BLaER1 (cell line): ENCODE measurements around the gene TAS1R2.
"Not testable (repeated sequence)": the region's sequence is repeated elsewhere in the genome, so short reads cannot be mapped to it uniquely, and the experiment has no call there.

ENCODE experiments used
- H3K27ac ChIP-seq: shearing (Covaris generic); formaldehyde crosslinking; 2 replicates; pipeline ENCODE4 v1.8.1; 2022
- H3K27me3 ChIP-seq: shearing (Covaris generic); formaldehyde crosslinking; 2 replicates; pipeline ENCODE4 v1.8.1; 2022
- H3K36me3 ChIP-seq: shearing (Covaris generic); formaldehyde crosslinking; 2 replicates; pipeline ENCODE4 v1.8.1; 2022
- H3K4me1 ChIP-seq: shearing (Covaris generic); formaldehyde crosslinking; 2 replicates; pipeline ENCODE4 v1.8.1; 2022
- H3K4me2 ChIP-seq: shearing (Covaris generic); formaldehyde crosslinking; 2 replicates; pipeline ENCODE4 v1.8.1; 2022
- H3K4me3 ChIP-seq: shearing (Covaris generic); formaldehyde crosslinking; 2 replicates; pipeline ENCODE4 v1.8.1; 2022
- H3K9ac ChIP-seq: shearing (Covaris generic); formaldehyde crosslinking; 2 replicates; pipeline ENCODE4 v1.8.1; 2022
- H3K9me3 ChIP-seq: shearing (Covaris generic); formaldehyde crosslinking; 2 replicates; pipeline ENCODE4 v1.8.1; 2022
- H4K20me1 ChIP-seq: shearing (Covaris generic); formaldehyde crosslinking; 2 replicates; pipeline ENCODE4 v1.8.1; 2022
- Cebpa-rat ChIP-seq: shearing (Covaris generic); IDR thresholded peaks from 2 replicates; pipeline ENCODE4 v1.8.1; 2022

Gene TAS1R2

DNA sequence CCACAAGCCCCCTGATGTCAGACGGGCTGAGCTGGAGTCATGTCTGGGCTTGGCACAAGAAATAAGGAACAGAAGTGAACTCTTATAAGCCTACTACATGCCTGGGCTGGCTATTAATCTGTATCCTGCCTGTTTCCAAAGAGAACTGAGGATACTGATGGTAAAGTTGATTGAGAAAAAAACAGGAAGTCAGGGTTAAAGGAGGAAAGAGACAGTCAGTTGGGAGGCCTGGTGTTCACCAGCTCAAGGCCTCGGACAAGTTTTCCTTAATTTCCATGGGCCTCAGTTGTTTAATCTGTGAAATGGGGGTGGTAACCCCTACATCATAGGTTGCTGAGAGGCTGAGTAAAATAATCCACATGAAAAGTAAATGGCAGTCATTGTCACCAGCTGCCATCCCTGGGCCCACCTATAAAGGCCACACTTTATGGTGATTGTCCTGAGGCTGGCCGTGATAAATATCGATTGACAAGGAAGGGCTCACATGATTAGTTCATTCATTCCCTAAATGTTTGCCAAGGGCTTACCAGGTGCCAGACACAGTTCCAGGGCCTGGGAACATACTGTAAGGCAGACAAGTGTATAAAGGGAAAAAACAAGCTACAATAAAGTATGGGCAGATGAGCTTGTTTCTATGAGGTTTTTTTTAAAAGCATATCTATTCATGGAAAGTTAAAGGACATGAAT lies 40.0 kb upstream of the TAS1R2 start:
- no peak overlapping the region for H3K27ac ChIP-seq
- H3K27me3 ChIP-seq: no peaks in the 10 kb centered on the region
- peak overlapping the region; percentile 43; the same call in 1 of the 2 replicates for H3K9ac ChIP-seq
- H3K4me3 ChIP-seq: no peak overlapping the region
- no peak for TF ChIP-seq Cebpa-rat
- peak overlapping the region; percentile 99 for H3K4me2 ChIP-seq
- peaks cover 54% of the 10 kb centered on the region for H3K4me1 ChIP-seq
- peaks cover 37% of the 10 kb centered on the region for H3K36me3 ChIP-seq
- peaks cover 21% of the 10 kb centered on the region; the same call in 1 of the 2 replicates for H4K20me1 ChIP-seq
- no peaks in the 10 kb centered on the region for H3K9me3 ChIP-seq

DNA sequence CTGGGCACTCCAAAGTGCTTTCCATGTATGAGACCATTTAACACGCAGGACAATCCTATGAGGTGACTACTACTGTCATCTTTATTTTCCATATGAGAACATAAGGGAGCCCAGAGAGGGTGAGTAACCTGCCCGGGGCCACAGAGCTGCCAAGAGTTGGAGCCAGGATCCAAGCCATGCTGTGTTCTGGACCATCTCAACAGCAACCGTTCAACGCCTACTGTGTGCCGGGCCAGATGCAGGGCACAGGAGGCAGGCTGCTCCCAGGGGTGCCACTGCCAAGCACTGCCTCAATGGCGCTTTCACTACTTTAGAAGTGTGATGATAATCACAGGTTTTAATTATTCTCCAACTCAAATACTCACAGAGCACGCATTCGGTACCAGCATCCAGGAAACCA lies 39.1 kb upstream of the TAS1R2 start:
- peaks cover 37% of the 10 kb centered on the region for H3K36me3 ChIP-seq
- no peak overlapping the region for H3K27ac ChIP-seq
- H3K27me3 ChIP-seq: no peaks in the 10 kb centered on the region
- peaks cover 21% of the 10 kb centered on the region; the same call in 1 of the 2 replicates for H4K20me1 ChIP-seq
- peaks cover 47% of the 10 kb centered on the region for H3K4me1 ChIP-seq
- no peaks in the 10 kb centered on the region for H3K9me3 ChIP-seq
- no peak overlapping the region for H3K4me3 ChIP-seq
- H3K9ac ChIP-seq: no peak overlapping the region
- peak overlapping the region; percentile 99 for H3K4me2 ChIP-seq
- TF ChIP-seq Cebpa-rat: no peak

DNA sequence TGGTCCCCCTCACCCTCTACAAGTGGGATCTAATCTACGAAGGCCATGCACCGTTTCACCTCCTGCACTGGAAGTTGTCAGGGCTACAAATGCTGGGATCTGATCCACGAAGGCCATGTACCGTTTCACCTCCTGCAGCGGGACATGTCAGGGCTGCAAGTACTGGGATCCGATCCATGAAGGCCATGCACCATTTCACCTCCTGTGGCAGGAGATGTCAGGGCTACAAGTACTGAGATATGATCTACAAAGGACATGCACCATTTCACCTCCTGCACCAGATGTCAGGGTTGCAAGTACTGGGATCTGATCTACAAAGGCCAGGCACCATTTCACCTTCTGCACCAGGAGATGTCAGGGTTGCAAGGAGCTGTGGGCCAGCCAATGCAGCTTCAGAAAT lies 35.9 kb upstream of the TAS1R2 start:
- TF ChIP-seq Cebpa-rat: no peak
- no peak overlapping the region for H3K27ac ChIP-seq
- peaks cover 48% of the 10 kb centered on the region for H3K4me1 ChIP-seq
- H3K9me3 ChIP-seq: no peaks in the 10 kb centered on the region
- H3K4me3 ChIP-seq: no peak overlapping the region
- H4K20me1 ChIP-seq: peaks cover 16% of the 10 kb centered on the region; the same call in 1 of the 2 replicates
- no peaks in the 10 kb centered on the region for H3K27me3 ChIP-seq
- H3K9ac ChIP-seq: no peak overlapping the region
- H3K4me2 ChIP-seq: no peak overlapping the region
- H3K36me3 ChIP-seq: peaks cover 37% of the 10 kb centered on the region

DNA sequence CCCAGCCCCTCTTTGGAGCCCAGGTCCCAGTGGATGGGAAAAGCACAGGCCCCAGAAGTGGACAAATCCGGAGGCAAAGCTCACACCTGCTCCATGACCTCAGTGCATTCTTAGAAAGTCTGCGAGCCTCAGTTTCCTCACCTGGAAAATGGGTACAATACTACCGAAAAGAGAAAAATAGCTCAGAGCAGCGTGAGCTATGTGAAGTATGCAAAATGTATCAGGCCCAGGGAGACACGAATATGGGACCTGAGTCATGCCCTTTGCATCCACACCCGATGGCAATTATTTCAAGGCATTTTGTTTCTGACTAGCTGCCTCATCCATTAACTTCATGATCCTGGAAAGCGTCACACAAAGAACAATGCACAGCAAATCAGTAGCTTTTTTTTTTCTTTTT lies 33.7 kb upstream of the TAS1R2 start:
- H3K4me2 ChIP-seq: no peak overlapping the region
- no peak for TF ChIP-seq Cebpa-rat
- H3K27me3 ChIP-seq: no peaks in the 10 kb centered on the region
- peaks cover 29% of the 10 kb centered on the region for H3K4me1 ChIP-seq
- no peak overlapping the region for H3K9ac ChIP-seq
- H3K9me3 ChIP-seq: no peaks in the 10 kb centered on the region
- no peak overlapping the region for H3K27ac ChIP-seq
- peaks cover 42% of the 10 kb centered on the region for H3K36me3 ChIP-seq
- no peak overlapping the region for H3K4me3 ChIP-seq
- H4K20me1 ChIP-seq: peaks cover 6% of the 10 kb centered on the region; the same call in 1 of the 2 replicates

DNA sequence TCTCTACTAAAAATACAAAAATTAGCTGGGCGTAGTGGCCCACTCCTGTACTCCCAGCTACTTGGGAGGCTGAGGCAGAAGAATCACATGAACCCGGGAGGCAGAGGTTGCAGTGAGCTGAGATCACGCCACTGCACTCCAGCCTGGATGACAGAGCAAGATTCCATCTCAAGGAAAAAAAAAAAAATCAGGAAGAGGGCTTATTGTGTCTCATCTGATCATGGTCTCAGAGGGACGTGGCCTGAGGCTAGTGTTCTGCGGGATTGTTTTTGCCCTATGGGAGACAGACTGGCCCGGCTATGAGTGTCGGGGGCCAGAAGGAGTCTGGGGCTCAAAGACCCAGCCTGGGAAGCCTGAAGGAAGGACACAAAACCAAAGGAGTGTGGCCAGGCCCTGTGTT lies 32.4 kb upstream of the TAS1R2 start:
- H3K27ac ChIP-seq, H3K4me3 ChIP-seq, H3K9ac ChIP-seq, H3K27me3 ChIP-seq, H3K4me2 ChIP-seq, H3K9me3 ChIP-seq, H4K20me1 ChIP-seq: not testable (repeated sequence)
- peaks cover 42% of the 10 kb centered on the region; the same call in 1 of the 2 replicates for H3K36me3 ChIP-seq
- H3K4me1 ChIP-seq: peaks cover 29% of the 10 kb centered on the region

DNA sequence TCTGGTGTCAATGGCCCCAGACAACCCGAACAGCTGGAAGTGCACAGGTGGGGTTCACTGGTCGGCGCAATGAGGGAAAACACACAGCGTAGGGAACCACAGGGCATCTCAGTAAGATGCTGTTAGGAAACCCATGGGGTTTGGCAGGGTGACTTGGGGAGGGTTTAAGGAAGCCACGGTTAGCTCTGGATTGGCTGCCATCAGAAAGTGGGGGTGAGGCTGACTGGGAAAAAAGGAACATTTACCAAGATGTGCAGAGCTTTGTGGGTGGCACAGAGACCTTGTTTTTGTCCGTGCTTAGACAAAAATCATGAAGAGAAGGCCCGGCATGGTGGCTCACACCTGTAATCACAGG lies 31.9 kb upstream of the TAS1R2 start:
- H3K4me3 ChIP-seq: no peak overlapping the region
- H3K9ac ChIP-seq: no peak overlapping the region
- peak overlapping the region; percentile 17; the same call in 1 of the 2 replicates for H3K4me2 ChIP-seq
- peaks cover 42% of the 10 kb centered on the region; the same call in 1 of the 2 replicates for H3K36me3 ChIP-seq
- peaks cover 29% of the 10 kb centered on the region for H3K4me1 ChIP-seq
- no peaks in the 10 kb centered on the region for H3K9me3 ChIP-seq
- TF ChIP-seq Cebpa-rat: no peak
- no peak overlapping the region for H3K27ac ChIP-seq
- H3K27me3 ChIP-seq: no peaks in the 10 kb centered on the region
- H4K20me1 ChIP-seq: 0 out of 2 replicates have a peak, but pooled peaks cover 6% of the 10 kb centered on the region

DNA sequence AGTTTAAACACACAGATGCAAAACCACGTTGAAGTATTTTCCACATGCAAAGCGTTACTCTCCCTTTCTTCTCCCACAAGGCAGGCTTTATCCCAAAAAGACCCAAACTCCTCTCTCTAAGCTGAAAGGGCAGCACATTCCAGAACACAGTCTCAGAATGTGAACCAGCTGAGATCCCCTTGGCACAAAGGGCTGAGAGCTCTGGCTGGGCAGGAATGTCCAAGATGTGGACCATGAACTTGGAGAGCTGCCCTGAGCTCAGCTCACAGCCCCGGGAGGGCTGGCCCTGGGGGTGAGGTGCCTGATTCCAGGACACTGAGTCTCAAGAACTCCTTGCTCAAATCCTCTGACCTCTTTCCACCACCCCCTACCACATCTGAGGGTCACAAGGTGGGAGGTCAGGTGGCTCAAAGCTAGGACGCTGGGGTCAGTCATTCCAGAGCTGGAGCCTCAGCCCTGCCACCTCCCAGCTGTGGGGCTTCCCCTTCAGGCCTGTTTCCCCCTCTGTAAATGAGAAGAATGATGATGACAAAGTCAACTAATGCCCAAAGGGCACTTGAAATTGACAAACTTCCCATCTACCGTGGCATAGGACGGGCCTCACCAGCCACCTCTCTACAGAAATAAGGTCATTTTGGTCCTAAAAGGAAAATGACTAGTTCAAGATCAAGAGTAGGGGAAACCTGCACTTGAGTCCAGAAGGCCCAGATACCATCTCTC lies 31.4 kb upstream of the TAS1R2 start:
- TF ChIP-seq Cebpa-rat: no peak
- Histone ChIP-seq H4K20me1 (0 out of 2 replicates have a peak, but pooled peaks cover 6% of the 10 kb centered on the region), H3K9me3 (no peaks in the 10 kb centered on the region), H3K36me3 (peaks cover 42% of the 10 kb centered on the region; the same call in 1 of the 2 replicates), H3K27me3 (no peaks in the 10 kb centered on the region), H3K4me2 (peak overlapping the region; percentile 17; the same call in 1 of the 2 replicates), H3K4me3 (no peak overlapping the region), H3K4me1 (peaks cover 29% of the 10 kb centered on the region), H3K27ac (no peak overlapping the region), H3K9ac (no peak overlapping the region)

DNA sequence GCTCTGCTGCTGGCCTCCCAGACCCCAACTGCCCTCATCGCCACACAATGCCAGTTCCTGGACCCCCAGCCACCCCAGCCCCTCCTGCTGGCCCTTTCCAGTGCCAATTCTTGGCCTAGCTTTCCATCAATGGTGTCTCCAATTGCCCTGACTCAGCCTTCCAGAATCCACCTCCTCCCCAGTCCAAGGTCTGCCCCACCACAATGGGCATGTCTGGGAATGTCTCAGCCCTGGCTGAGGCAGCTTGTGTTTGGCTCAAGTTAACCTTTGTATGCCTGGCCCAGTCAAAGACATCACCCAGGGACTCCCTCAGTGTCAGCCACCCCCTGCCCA lies 26.5 kb upstream of the TAS1R2 start:
- peaks cover 73% of the 10 kb centered on the region for H3K36me3 ChIP-seq
- H4K20me1 ChIP-seq: 0 out of 2 replicates have a peak, but pooled peaks cover 4% of the 10 kb centered on the region
- no peak overlapping the region for H3K4me3 ChIP-seq
- no peaks in the 10 kb centered on the region for H3K9me3 ChIP-seq
- H3K4me1 ChIP-seq: peaks cover 5% of the 10 kb centered on the region
- no peak overlapping the region for H3K27ac ChIP-seq
- H3K27me3 ChIP-seq: no peaks in the 10 kb centered on the region
- no peak overlapping the region for H3K4me2 ChIP-seq
- no peak overlapping the region for H3K9ac ChIP-seq
- no peak for TF ChIP-seq Cebpa-rat

DNA sequence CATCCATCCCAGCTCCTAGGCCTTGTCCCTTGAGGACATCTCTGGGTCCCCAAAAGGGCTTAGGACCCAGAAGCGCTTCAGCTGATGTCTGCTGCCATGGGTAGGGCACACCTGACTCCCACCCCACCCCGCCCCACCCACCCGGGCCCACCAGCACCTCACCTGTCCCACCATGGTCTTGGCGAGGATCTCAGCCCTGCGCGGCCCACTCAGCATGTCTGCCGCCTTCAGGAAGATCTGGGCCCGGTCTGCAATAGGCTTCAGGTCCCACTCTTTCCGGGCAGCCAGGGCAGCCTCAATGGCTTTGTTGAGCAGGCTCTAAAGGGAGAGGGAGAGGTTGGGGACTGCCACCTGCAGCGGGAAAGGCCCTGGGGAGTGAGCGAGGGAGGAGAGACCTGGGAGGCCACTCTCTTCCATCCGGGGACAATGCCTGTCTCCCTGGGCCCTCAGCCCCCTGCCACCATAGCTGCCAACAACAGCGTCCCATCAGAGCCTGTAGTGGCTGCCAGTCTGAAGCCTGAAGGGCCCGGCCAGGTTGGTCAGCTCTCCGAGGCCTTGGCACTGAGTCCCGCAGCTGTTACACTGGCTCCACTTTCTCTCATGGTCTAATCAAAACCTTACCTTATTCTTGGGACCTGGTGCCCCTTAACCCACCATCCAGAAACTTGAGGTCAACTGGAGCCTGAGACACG lies 26.0 kb upstream of the TAS1R2 start:
- Histone ChIP-seq H3K27me3 (no peaks in the 10 kb centered on the region), H3K36me3 (peaks cover 78% of the 10 kb centered on the region), H3K27ac (no peak overlapping the region), H3K9ac (no peak overlapping the region), H3K4me1 (no peaks in the 10 kb centered on the region), H3K9me3 (no peaks in the 10 kb centered on the region), H3K4me3 (no peak overlapping the region), H4K20me1 (no peaks in the 10 kb centered on the region), H3K4me2 (no peak overlapping the region)
- no peak for TF ChIP-seq Cebpa-rat

DNA sequence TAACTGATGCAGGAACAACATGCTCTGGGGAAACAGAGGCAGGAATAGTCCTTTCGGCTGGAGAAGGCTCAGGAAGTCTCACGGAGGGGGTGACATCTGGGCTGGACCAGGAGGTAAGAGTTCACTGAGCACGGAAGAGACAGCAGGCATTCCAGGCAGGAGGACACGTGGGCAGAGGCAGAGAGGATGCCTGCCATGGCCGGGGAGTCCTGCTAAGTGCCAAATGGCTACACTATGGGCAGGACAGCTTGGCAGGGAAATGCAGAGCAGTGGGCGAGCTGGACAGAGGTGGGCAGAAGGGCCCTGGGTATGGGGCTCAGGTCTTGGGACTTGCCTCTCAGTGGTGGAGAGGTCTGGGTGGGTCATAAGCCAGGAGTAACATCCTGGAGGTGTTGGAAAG lies 25.3 kb upstream of the TAS1R2 start:
- no peaks in the 10 kb centered on the region for H3K9me3 ChIP-seq
- H3K4me3 ChIP-seq: no peak overlapping the region
- peaks cover 79% of the 10 kb centered on the region for H3K36me3 ChIP-seq
- no peak overlapping the region for H3K9ac ChIP-seq
- no peak overlapping the region for H3K27ac ChIP-seq
- TF ChIP-seq Cebpa-rat: no peak
- no peak overlapping the region for H3K4me2 ChIP-seq
- H3K27me3 ChIP-seq: no peaks in the 10 kb centered on the region
- no peaks in the 10 kb centered on the region for H4K20me1 ChIP-seq
- no peaks in the 10 kb centered on the region for H3K4me1 ChIP-seq
